SH-SY5Y (cell line): ENCODE results near the gene BICDL2.

Experiments
- GATA2 ChIP-seq: IDR thresholded peaks from 2 replicates; pipeline ENCODE4 v1.6.1; 2011; ENCODE audit warnings: mild to moderate bottlenecking, low read depth, low read length
- GATA3 ChIP-seq: IDR thresholded peaks from 2 replicates; pipeline ENCODE4 v1.6.1; 2011; ENCODE audit warnings: low read depth, mild to moderate bottlenecking, low read length, moderate library complexity

- no peak for TF ChIP-seq GATA2
- TF ChIP-seq GATA3, result no peak
Observed at GRCh38 chr16:3027489-3027795, 9.3 kb downstream of the BICDL2 start.
